ENCODE data around the gene SMG6.

GRCh38 chr17:2110436-2110835 lies 193.1 kb downstream of the SMG6 start:
- TF ChIP-seq EZH2 (IDR thresholded peaks at IDR 0.05; ENCODE audit: borderline replicate concordance, low read depth, low read length, poor library complexity, severe bottlenecking) (no peak), CTCF (conservative IDR thresholded peaks at IDR 0.05; ENCODE audit: low read depth, low read length) (no peak)
